H9 (cell line): ENCODE results near the gene KCTD7. TPM values are rescaled to one million over a fixed set of nuclear protein-coding genes. Genes with fewer than 3 reads are reported as not detected.
"Not testable (repeated sequence)": the region's sequence is repeated elsewhere in the genome, so short reads cannot be mapped to it uniquely, and the experiment has no call there.

Experiments
- DNase-seq: peaks from one replicate; pipeline ENCODE4 v3.0.0-alpha.2; 2017
- H2AFZ ChIP-seq: one replicate; pipeline ENCODE4 v1.6.1; 2013; ENCODE audit warnings: mild to moderate bottlenecking, low read length, control low read depth, moderate library complexity
- H2AK5ac ChIP-seq: 2 replicates; pipeline ENCODE4 v1.6.1; 2013; ENCODE audit warnings: low read length, control low read depth, mixed read lengths; ENCODE audit not compliant: insufficient read length
- H2BK120ac ChIP-seq: one replicate; pipeline ENCODE4 v1.6.1; 2013; ENCODE audit warnings: low read depth, mild to moderate bottlenecking, low read length, control low read depth, inconsistent platforms; ENCODE audit not compliant: poor library complexity, severe bottlenecking
- H2BK12ac ChIP-seq: 2 replicates; pipeline ENCODE4 v1.6.1; 2013; ENCODE audit warnings: low read length, control low read depth, mixed read lengths, low read depth; ENCODE audit not compliant: insufficient read length
- H2BK15ac ChIP-seq: 2 replicates; pipeline ENCODE4 v1.6.1; 2013; ENCODE audit warnings: low read depth, low read length, control low read depth
- H2BK20ac ChIP-seq: one replicate; pipeline ENCODE4 v1.6.1; 2013; ENCODE audit warnings: low read depth, mild to moderate bottlenecking, low read length, control low read depth, inconsistent platforms; ENCODE audit not compliant: poor library complexity, severe bottlenecking
- H2BK5ac ChIP-seq: 2 replicates; pipeline ENCODE4 v1.6.1; 2013; ENCODE audit warnings: low read length, control low read depth, mixed read lengths; ENCODE audit not compliant: insufficient read length
- H3K14ac ChIP-seq: 2 replicates; pipeline ENCODE4 v1.6.1; 2013; ENCODE audit warnings: low read length, control low read depth; ENCODE audit not compliant: insufficient read depth
- H3K18ac ChIP-seq: 2 replicates; pipeline ENCODE4 v1.6.1; 2013; ENCODE audit warnings: low read depth, mild to moderate bottlenecking, mixed read lengths, low read length, control low read depth; ENCODE audit not compliant: insufficient read length
- H3K23ac ChIP-seq: 2 replicates; pipeline ENCODE4 v1.6.1; 2013; ENCODE audit warnings: low read length, control low read depth, mixed read lengths, low read depth; ENCODE audit not compliant: insufficient read length
- H3K23me2 ChIP-seq: 2 replicates; pipeline ENCODE4 v1.6.1; 2013; ENCODE audit warnings: low read depth, mild to moderate bottlenecking, mixed read lengths, low read length, control low read depth; ENCODE audit not compliant: insufficient read length, poor library complexity, severe bottlenecking
- H3K27ac ChIP-seq: 2 replicates; pipeline ENCODE4 v1.5.1; 2013; ENCODE audit warnings: low read length, control low read depth, mixed read lengths, low read depth; ENCODE audit not compliant: insufficient read length
- H3K27me3 ChIP-seq: 2 replicates; pipeline ENCODE4 v1.6.1; 2013; ENCODE audit warnings: low read length, control low read depth, inconsistent platforms; ENCODE audit not compliant: insufficient read depth
- H3K4ac ChIP-seq: 2 replicates; pipeline ENCODE4 v1.6.1; 2013; ENCODE audit warnings: low read depth, mild to moderate bottlenecking, control low read depth, inconsistent platforms, low read length, moderate library complexity
- H3K4me1 ChIP-seq: 2 replicates; pipeline ENCODE4 v1.6.1; 2013; ENCODE audit warnings: low read length, control low read depth, inconsistent platforms; ENCODE audit not compliant: insufficient read depth
- H3K4me2 ChIP-seq: 2 replicates; pipeline ENCODE4 v1.6.1; 2013; ENCODE audit warnings: low read length, control low read depth, mixed read lengths; ENCODE audit not compliant: insufficient read length, insufficient read depth
- H3K56ac ChIP-seq: 2 replicates; pipeline ENCODE4 v1.6.1; 2013; ENCODE audit warnings: low read depth, mild to moderate bottlenecking, mixed read lengths, low read length, control low read depth; ENCODE audit not compliant: insufficient read length
- H3K79me1 ChIP-seq: 2 replicates; pipeline ENCODE4 v1.6.1; 2013; ENCODE audit warnings: low read depth, mild to moderate bottlenecking, moderate library complexity, low read length, control low read depth, inconsistent platforms; ENCODE audit not compliant: insufficient read depth, poor library complexity, severe bottlenecking
- H3K79me2 ChIP-seq: 2 replicates; pipeline ENCODE4 v1.6.1; 2013; ENCODE audit warnings: low read length, control low read depth, inconsistent platforms; ENCODE audit not compliant: insufficient read depth
- H3K9ac ChIP-seq: 2 replicates; pipeline ENCODE4 v1.6.1; 2013; ENCODE audit warnings: low read length, control low read depth, mixed read lengths; ENCODE audit not compliant: insufficient read length; ENCODE audit errors: extremely low read depth
- H3K9me3 ChIP-seq: one replicate; pipeline ENCODE4 v1.6.1; 2013; ENCODE audit warnings: low read depth, low read length, inconsistent platforms; ENCODE audit not compliant: control insufficient read depth
- H3T11ph ChIP-seq: one replicate; pipeline ENCODE4 v1.6.1; 2013; ENCODE audit warnings: mild to moderate bottlenecking, low read length, control low read depth, inconsistent platforms
- H4K20me1 ChIP-seq: one replicate; pipeline ENCODE4 v1.6.1; 2013; ENCODE audit not compliant: control insufficient read depth, insufficient read length, insufficient read depth
- H4K5ac ChIP-seq: 2 replicates; pipeline ENCODE4 v1.6.1; 2013; ENCODE audit warnings: low read depth, mild to moderate bottlenecking, mixed read lengths, low read length, control low read depth; ENCODE audit not compliant: insufficient read length
- H4K8ac ChIP-seq: replicated peaks from 2 replicates; pipeline ENCODE4 v1.6.1; 2013; ENCODE audit warnings: low read length, control low read depth, mixed read lengths, low read depth; ENCODE audit not compliant: insufficient read length
- H4K91ac ChIP-seq: 2 replicates; pipeline ENCODE4 v1.6.1; 2013; ENCODE audit warnings: low read depth, mild to moderate bottlenecking, moderate library complexity, mixed read lengths, low read length, control low read depth; ENCODE audit not compliant: insufficient read length
- H3K27ac Mint-ChIP-seq, 3 experiments: 2 replicates in 2 of 3; 3 replicates in 1 of 3; pipeline ENCODE4 v1.8.0; 2020 to 2021; ENCODE audit warnings: mixed read lengths in 3 of 3, mild to moderate bottlenecking in 1 of 3, moderate library complexity in 1 of 3
- H3K27me3 Mint-ChIP-seq: 2 replicates; pipeline ENCODE4 v1.8.0; 2021; ENCODE audit warnings: low read depth, mild to moderate bottlenecking, moderate library complexity, mixed read lengths
- H3K36me3 Mint-ChIP-seq, 3 experiments: 2 replicates in 2 of 3; 3 replicates in 1 of 3; pipeline ENCODE4 v1.8.0; 2020 to 2021; ENCODE audit warnings: low read depth in 3 of 3, mixed read lengths in 3 of 3; ENCODE audit not compliant: insufficient read depth in 1 of 3
- H3K4me1 Mint-ChIP-seq, 2 experiments: 2 replicates each; pipeline ENCODE4 v1.8.0; 2020; ENCODE audit warnings: mixed read lengths in 2 of 2
- H3K4me3 Mint-ChIP-seq, 2 experiments: 2 replicates in 1 of 2; 3 replicates in 1 of 2; pipeline ENCODE4 v1.8.0; 2020 to 2021; ENCODE audit warnings: mild to moderate bottlenecking in 2 of 2, mixed read lengths in 2 of 2, moderate library complexity in 1 of 2
- H3K9me3 Mint-ChIP-seq, 2 experiments: 2 replicates in 1 of 2; 3 replicates in 1 of 2; pipeline ENCODE4 v1.8.0; 2020; ENCODE audit warnings: mild to moderate bottlenecking in 2 of 2, mixed read lengths in 2 of 2, moderate library complexity in 1 of 2
- CTCF ChIP-seq: fragments of 200-600 bp; sonication (generic); conservative IDR thresholded peaks from 3 replicates; pipeline ENCODE4 v1.8.0; 2021; ENCODE audit warnings: antibody characterized with exemption, mild to moderate bottlenecking
- WGBS: extraction: QIAGEN DNeasy Blood & Tissue Kit; methylation state at CpG from one replicate; pipeline ENCODE4 v1.1.7; 2013; ENCODE audit warnings: missing lambda C conversion rate, low lambda C conversion rate, mixed read lengths; ENCODE audit not compliant: insufficient read length; ENCODE audit errors: extremely low coverage; 5-methylcytosine and 5-hydroxymethylcytosine counted together
- long read RNA-seq: library from polyadenylated mRNA; unstranded; transcript quantifications from one replicate; pipeline ENCODE4 v2.0.0, GENCODE V29; 2020
- total RNA-seq: library from RNA; stranded (reverse); gene quantifications from 2 replicates; pipeline ENCODE4 v1.2.1, GENCODE V29; 2021

The KCTD7 gene
- 8.9 and 10.0 TPM in 2 replicates for total RNA-seq
- long read RNA-seq, full-length matches to known transcripts, result 32 of 34 reads
- long read RNA-seq, partial matches to known transcripts, result 1 of 34 reads
- long read RNA-seq, other reads (novel, unspliced or antisense), result 1 of 34 reads

DNA sequence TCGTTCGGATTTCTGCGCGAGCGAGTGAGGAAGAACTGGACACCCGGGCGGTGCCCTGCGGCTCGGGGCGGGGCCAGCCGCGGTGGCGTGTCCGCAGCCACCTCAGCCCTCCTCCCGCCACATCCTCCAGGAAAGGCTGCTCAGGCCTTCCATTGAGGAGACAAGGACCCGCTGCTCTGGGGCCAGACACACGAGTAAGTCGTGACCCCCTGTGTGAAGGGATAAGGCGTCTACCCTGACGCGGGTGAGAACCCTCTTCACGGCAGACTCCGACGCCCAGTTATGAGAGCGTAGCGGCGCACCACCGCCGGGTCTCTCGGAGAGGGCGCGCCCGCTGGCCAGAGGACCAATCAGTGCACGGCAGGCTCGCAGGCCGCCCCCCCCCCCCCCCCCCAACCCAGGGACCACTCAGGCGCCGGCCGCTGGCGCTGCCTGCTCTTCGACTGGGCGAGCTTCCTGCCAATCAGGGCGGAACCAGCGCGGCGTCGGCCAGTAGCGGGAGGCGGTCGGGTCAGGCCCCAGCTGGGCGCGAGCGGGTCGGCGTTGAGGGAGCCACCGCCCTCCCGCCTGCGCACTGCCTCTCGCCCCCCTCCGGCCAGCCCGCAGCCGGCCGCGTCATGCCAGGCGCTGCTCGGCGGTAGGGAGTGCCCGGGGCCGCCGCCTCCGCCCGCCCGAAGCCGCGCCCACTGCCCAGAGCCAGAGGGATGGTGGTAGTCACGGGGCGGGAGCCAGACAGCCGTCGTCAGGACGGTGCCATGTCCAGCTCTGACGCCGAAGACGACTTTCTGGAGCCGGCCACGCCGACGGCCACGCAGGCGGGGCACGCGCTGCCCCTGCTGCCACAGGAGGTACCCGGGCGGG lies at the start of gene KCTD7:
KCTD7 (plus strand) TSS at position 521 of the 861 bp plus-strand sequence; CDS start at position 705, 184 bp downstream.
- Histone ChIP-seq H4K20me1 (no peaks in the 10 kb centered on the region), H4K5ac (no peak within 1 kb of the TSS), H3K4me2 (peak within 1 kb of the TSS; percentile 83), H3K27me3 (no peaks in the 10 kb centered on the region), H3K9ac (peak within 1 kb of the TSS; percentile 79), H3K14ac (peak within 1 kb of the TSS; percentile 93; the same call in 1 of the 2 replicates), H3K27ac (peak within 1 kb of the TSS; percentile 21), H3K56ac (no peak within 1 kb of the TSS), H3K4ac (no peak within 1 kb of the TSS), H4K8ac (no peak within 1 kb of the TSS), H2AFZ (no peak within 1 kb of the TSS), H3K18ac (peak within 1 kb of the TSS; percentile 92), H4K91ac (no peak within 1 kb of the TSS), H2AK5ac (no peak within 1 kb of the TSS), H3K23ac (no peak within 1 kb of the TSS), H3T11ph (no peak within 1 kb of the TSS), H3K9me3 (no peaks in the 10 kb centered on the region), H2BK15ac (no peak within 1 kb of the TSS; the same call in 1 of the 2 replicates), H2BK12ac (no peak within 1 kb of the TSS), H2BK120ac (no peak within 1 kb of the TSS), H3K4me1 (no peaks in the 10 kb centered on the region), H3K79me1 (no peaks in the 10 kb centered on the region), H3K79me2 (no peaks in the 10 kb centered on the region), H2BK20ac (no peak within 1 kb of the TSS), H3K23me2 (peaks cover 11% of the 10 kb centered on the region), H2BK5ac (no peak within 1 kb of the TSS)
- peaks cover 0 to 3% of the 10 kb centered on the region in 2 experiments; a peak in 2 of 5 replicates for H3K9me3 Mint-ChIP-seq
- TF ChIP-seq CTCF, result no peak
- H3K27me3 Mint-ChIP-seq, result peaks cover 1% of the 10 kb centered on the region; the same call in 1 of the 2 replicates
- peaks cover 3 to 17% (median 15%) of the 10 kb centered on the region in 3 experiments for H3K36me3 Mint-ChIP-seq
- peak within 1 kb of the TSS; percentile 94 to 98 (median 96); a peak in 6 of 7 replicates for H3K27ac Mint-ChIP-seq
- H3K4me3 Mint-ChIP-seq, result peak within 1 kb of the TSS; percentile 85 to 94
- peak; percentile 99 for DNase-seq
- no CpG with 5 or more reads among the region's 93 CpGs for WGBS
- peaks cover 8 to 11% of the 10 kb centered on the region in 2 experiments; a peak in 3 of 4 replicates for H3K4me1 Mint-ChIP-seq

GRCh38 chr7:66580380-66580779 lies 48.3 kb upstream of the KCTD7 start:
- not testable (repeated sequence) for H3K4ac ChIP-seq, H3K9me3 Mint-ChIP-seq
- WGBS, result no CpG with 5 or more reads among the region's 1 CpG

More at GRCh38 chr7:66580380-66580779, 48.3 kb upstream of the KCTD7 start:
- not testable (repeated sequence) for H3K9ac ChIP-seq, H3K18ac ChIP-seq, H3K4me2 ChIP-seq, H2AK5ac ChIP-seq, H3K14ac ChIP-seq, H4K8ac ChIP-seq, H4K20me1 ChIP-seq, H2BK5ac ChIP-seq, H3K4me3 Mint-ChIP-seq, H2BK120ac ChIP-seq, H2BK12ac ChIP-seq, H3T11ph ChIP-seq, H3K27ac Mint-ChIP-seq, H3K9me3 ChIP-seq, H4K91ac ChIP-seq, H3K27ac ChIP-seq, DNase-seq, H4K5ac ChIP-seq, H3K27me3 ChIP-seq, H2BK20ac ChIP-seq, H2BK15ac ChIP-seq, H3K23ac ChIP-seq, H3K56ac ChIP-seq, H3K23me2 ChIP-seq, H3K27me3 Mint-ChIP-seq, H2AFZ ChIP-seq, H3K4me1 ChIP-seq
- H3K4me1 Mint-ChIP-seq, result peaks cover 0 to 11% of the 10 kb centered on the region in 2 experiments; a peak in 2 of 4 replicates
- Histone ChIP-seq H3K79me2 (peaks cover 19% of the 10 kb centered on the region; the same call in 1 of the 2 replicates), H3K79me1 (peaks cover 11% of the 10 kb centered on the region)
- peaks cover 22 to 47% (median 30%) of the 10 kb centered on the region in 3 experiments; a peak in 6 of 7 replicates for H3K36me3 Mint-ChIP-seq
